ENCODE results near the gene AOC3. TPM values are rescaled to one million over a fixed set of nuclear protein-coding genes. Genes with fewer than 3 reads are reported as not detected.

The AOC3 gene
- total and polyA plus RNA-seq, 2 of the 13 experiments (the other 11 are each of a cell fraction or from before 2014, with no cell fraction given): 8.7 to 51.7 TPM

DNA sequence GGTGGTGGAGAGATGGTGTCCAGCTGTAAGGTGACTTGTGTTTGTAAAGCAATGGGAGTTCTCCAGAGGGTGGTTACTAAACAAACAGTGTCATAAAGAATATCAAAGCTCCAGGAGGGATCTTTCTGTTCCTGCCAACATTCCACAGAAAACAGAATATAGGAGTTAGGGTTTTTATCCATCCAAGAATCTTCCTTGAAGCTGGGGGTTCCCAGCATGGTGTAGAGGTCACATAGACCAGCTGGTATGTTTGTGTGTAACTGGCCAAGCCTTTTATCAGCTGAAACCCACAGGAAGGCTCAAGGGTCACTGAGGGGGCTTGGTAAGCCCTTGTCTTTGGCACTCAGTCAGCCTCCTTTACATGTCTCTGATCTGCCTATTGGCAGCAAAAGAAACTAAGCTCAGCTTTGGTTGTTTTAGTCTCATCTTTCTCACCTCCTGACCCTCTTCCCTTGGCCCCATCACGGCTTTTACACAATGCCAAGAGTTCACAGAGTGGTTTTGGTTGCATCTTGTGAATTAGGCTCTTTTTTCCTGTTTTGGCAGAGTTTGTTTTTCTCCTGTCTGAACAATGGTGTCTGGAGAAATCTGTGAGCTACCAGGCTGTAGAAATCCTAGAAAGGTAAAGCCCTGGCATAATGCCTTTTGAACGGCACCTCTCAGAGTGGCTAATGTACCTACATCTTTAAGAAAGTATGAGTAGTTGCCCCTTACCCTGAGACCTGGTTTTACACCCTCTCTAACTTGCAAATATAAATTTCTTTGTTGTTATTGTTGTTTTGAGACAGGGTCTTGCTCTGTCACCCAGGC, 47.7 kb upstream of the AOC3 start (continued):
- TF ChIP-seq, protein P1, sequence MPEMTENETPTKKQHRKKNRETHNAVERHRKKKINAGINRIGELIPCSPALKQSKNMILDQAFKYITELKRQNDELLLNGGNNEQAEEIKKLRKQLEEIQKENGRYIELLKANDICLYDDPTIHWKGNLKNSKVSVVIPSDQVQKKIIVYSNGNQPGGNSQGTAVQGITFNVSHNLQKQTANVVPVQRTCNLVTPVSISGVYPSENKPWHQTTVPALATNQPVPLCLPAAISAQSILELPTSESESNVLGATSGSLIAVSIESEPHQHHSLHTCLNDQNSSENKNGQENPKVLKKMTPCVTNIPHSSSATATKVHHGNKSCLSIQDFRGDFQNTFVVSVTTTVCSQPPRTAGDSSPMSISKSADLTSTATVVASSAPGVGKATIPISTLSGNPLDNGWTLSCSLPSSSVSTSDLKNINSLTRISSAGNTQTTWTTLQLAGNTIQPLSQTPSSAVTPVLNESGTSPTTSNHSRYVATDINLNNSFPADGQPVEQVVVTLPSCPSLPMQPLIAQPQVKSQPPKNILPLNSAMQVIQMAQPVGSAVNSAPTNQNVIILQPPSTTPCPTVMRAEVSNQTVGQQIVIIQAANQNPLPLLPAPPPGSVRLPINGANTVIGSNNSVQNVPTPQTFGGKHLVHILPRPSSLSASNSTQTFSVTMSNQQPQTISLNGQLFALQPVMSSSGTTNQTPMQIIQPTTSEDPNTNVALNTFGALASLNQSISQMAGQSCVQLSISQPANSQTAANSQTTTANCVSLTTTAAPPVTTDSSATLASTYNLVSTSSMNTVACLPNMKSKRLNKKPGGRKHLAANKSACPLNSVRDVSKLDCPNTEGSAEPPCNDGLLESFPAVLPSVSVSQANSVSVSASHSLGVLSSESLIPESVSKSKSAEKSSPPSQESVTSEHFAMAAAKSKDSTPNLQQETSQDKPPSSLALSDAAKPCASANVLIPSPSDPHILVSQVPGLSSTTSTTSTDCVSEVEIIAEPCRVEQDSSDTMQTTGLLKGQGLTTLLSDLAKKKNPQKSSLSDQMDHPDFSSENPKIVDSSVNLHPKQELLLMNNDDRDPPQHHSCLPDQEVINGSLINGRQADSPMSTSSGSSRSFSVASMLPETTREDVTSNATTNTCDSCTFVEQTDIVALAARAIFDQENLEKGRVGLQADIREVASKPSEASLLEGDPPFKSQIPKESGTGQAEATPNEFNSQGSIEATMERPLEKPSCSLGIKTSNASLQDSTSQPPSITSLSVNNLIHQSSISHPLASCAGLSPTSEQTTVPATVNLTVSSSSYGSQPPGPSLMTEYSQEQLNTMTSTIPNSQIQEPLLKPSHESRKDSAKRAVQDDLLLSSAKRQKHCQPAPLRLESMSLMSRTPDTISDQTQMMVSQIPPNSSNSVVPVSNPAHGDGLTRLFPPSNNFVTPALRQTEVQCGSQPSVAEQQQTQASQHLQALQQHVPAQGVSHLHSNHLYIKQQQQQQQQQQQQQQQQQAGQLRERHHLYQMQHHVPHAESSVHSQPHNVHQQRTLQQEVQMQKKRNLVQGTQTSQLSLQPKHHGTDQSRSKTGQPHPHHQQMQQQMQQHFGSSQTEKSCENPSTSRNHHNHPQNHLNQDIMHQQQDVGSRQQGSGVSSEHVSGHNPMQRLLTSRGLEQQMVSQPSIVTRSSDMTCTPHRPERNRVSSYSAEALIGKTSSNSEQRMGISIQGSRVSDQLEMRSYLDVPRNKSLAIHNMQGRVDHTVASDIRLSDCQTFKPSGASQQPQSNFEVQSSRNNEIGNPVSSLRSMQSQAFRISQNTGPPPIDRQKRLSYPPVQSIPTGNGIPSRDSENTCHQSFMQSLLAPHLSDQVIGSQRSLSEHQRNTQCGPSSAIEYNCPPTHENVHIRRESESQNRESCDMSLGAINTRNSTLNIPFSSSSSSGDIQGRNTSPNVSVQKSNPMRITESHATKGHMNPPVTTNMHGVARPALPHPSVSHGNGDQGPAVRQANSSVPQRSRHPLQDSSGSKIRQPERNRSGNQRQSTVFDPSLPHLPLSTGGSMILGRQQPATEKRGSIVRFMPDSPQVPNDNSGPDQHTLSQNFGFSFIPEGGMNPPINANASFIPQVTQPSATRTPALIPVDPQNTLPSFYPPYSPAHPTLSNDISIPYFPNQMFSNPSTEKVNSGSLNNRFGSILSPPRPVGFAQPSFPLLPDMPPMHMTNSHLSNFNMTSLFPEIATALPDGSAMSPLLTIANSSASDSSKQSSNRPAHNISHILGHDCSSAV (CRISPR knock-in tag; IDR thresholded peaks at IDR 0.05; ENCODE audit: borderline replicate concordance): no peak
- TF ChIP-seq ZNF136 (CRISPR knock-in tag; IDR thresholded peaks at IDR 0.05; ENCODE audit: low read depth) (no peak), PRPF4 (IDR thresholded peaks at IDR 0.05; ENCODE audit: low read depth, low read length, poor library complexity, severe bottlenecking) (no peak), ARID2 (CRISPR knock-in tag; IDR thresholded peaks at IDR 0.05; ENCODE audit: borderline replicate concordance) (no peak), ESRRA (CRISPR knock-in tag; IDR thresholded peaks at IDR 0.05; ENCODE audit: low read depth) (peak; percentile 51; the same call in 1 of the 2 replicates), ZNF709 (CRISPR knock-in tag; IDR thresholded peaks at IDR 0.05) (no peak), FOXJ3 (CRISPR knock-in tag; IDR thresholded peaks at IDR 0.05; ENCODE audit: borderline replicate concordance) (0 out of 2 replicates have a peak, but pooled peaks have one; percentile 58), NBN (conservative IDR thresholded peaks at IDR 0.05) (no peak), U2AF2 (IDR thresholded peaks at IDR 0.05; ENCODE audit: low read depth, low read length) (no peak), RBM22 (optimal IDR thresholded peaks at IDR 0.05; ENCODE audit: low read length) (no peak), ERF (CRISPR knock-in tag; IDR thresholded peaks at IDR 0.05) (no peak), ZNF790 (CRISPR knock-in tag; IDR thresholded peaks at IDR 0.05; ENCODE audit: borderline replicate concordance) (no peak), RBM39 (IDR thresholded peaks at IDR 0.05; ENCODE audit: low read depth, low read length, poor library complexity, severe bottlenecking) (no peak), SCMH1 (CRISPR knock-in tag; IDR thresholded peaks at IDR 0.05; ENCODE audit: borderline replicate concordance) (no peak), ZNF543 (CRISPR knock-in tag; IDR thresholded peaks at IDR 0.05) (no peak), MEF2D (CRISPR knock-in tag; IDR thresholded peaks at IDR 0.05) (peak; percentile 57; the same call in 1 of the 2 replicates), ZKSCAN1 (IDR thresholded peaks at IDR 0.05; ENCODE audit: low read length) (peak; percentile 93)
- TF ChIP-seq, protein P2, sequence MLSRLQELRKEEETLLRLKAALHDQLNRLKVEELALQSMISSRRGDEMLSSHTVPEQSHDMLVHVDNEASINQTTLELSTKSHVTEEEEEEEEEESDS (CRISPR knock-in tag; IDR thresholded peaks at IDR 0.05; ENCODE audit: borderline replicate concordance): no peak
- TF ChIP-seq, protein P3, sequence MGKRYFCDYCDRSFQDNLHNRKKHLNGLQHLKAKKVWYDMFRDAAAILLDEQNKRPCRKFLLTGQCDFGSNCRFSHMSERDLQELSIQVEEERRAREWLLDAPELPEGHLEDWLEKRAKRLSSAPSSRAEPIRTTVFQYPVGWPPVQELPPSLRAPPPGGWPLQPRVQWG (CRISPR knock-in tag; IDR thresholded peaks at IDR 0.05; ENCODE audit: borderline replicate concordance, low read depth): no peak
- TF ChIP-seq, protein P4, sequence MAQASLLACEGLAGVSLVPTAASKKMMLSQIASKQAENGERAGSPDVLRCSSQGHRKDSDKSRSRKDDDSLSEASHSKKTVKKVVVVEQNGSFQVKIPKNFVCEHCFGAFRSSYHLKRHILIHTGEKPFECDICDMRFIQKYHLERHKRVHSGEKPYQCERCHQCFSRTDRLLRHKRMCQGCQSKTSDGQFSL (CRISPR knock-in tag; IDR thresholded peaks at IDR 0.05): no peak

All from HepG2 (cell line).